HEK293 (cell line): ENCODE results near the gene NRG2.

Experiments
- CTCF ChIA-PET: fragments of 350-600 bp; formaldehyde crosslinking; extraction: SDS; loops from one replicate; lab custom pipeline; 2021; ENCODE audit warnings: antibody characterized with exemption; lab: Yijun Ruan, JAX
- POLR2A ChIA-PET: fragments of 300-600 bp; formaldehyde crosslinking; extraction: SDS; loops from one replicate; lab custom pipeline; 2020; ENCODE audit warnings: antibody characterized with exemption, inconsistent platforms; lab: Yijun Ruan, JAX
- H3K27ac ChIP-seq: fragments of 200-500 bp; sonication (Bioruptor generic); 2 replicates; pipeline ENCODE4 v1.5.1; 2014; ENCODE audit warnings: low read depth, low read length, control low read depth, inconsistent platforms; ENCODE audit errors: extremely low read depth
- H3K36me3 ChIP-seq, 2 experiments: fragments of 200-500 bp in 1 of 2; sonication (Bioruptor generic) in 1 of 2; 1 replicate in 1 of 2; 2 replicates in 1 of 2; pipeline ENCODE4 v1.5.1; 2014 to 2017; ENCODE audit warnings: inconsistent platforms in 2 of 2, low read length in 2 of 2; ENCODE audit not compliant: control insufficient read depth in 2 of 2, insufficient read depth in 1 of 2
- H3K4me1 ChIP-seq: fragments of 200-500 bp; sonication (Bioruptor generic); 2 replicates; pipeline ENCODE4 v1.5.1; 2014; ENCODE audit warnings: mild to moderate bottlenecking, low read length, inconsistent platforms; ENCODE audit not compliant: control insufficient read depth, insufficient read depth
- H3K4me3 ChIP-seq: 2 replicates; pipeline ENCODE4 v1.5.1; 2011; ENCODE audit warnings: low read depth, mild to moderate bottlenecking, control low read depth, low read length, moderate library complexity
- H3K9me3 ChIP-seq: fragments of 200-500 bp; sonication (Bioruptor generic); 2 replicates; pipeline ENCODE4 v1.5.1; 2014; ENCODE audit warnings: low read depth, low read length, inconsistent platforms; ENCODE audit not compliant: control insufficient read depth, insufficient read depth
- EGR2 ChIP-seq: fragments of 450-650 bp; formaldehyde crosslinking; IDR thresholded peaks from 2 replicates; pipeline ENCODE4 v1.5.1; 2016; ENCODE audit warnings: low read depth, missing biosample characterization, missing genetic modification characterization
- FEZF1 ChIP-seq: fragments of 450-650 bp; formaldehyde crosslinking; IDR thresholded peaks from 2 replicates; pipeline ENCODE4 v1.5.1; 2016; ENCODE audit warnings: missing biosample characterization, missing genetic modification characterization
- GLI4 ChIP-seq: fragments of 450-650 bp; formaldehyde crosslinking; IDR thresholded peaks from 2 replicates; pipeline ENCODE4 v1.5.1; 2016; ENCODE audit warnings: missing biosample characterization, missing genetic modification characterization
- KLF17 ChIP-seq: fragments of 450-650 bp; formaldehyde crosslinking; IDR thresholded peaks from 2 replicates; pipeline ENCODE4 v1.5.1; 2016; ENCODE audit warnings: missing biosample characterization, missing genetic modification characterization
- OSR2 ChIP-seq: fragments of 450-650 bp; formaldehyde crosslinking; IDR thresholded peaks from 2 replicates; pipeline ENCODE4 v1.5.1; 2016; ENCODE audit warnings: missing biosample characterization, missing genetic modification characterization
- RBAK ChIP-seq: fragments of 450-650 bp; formaldehyde crosslinking; IDR thresholded peaks from 2 replicates; pipeline ENCODE4 v1.5.1; 2016; ENCODE audit warnings: missing biosample characterization, missing genetic modification characterization
- SCRT1 ChIP-seq: fragments of 450-650 bp; formaldehyde crosslinking; IDR thresholded peaks from 2 replicates; pipeline ENCODE4 v1.5.1; 2016; ENCODE audit warnings: missing biosample characterization, missing genetic modification characterization, borderline replicate concordance
- SCRT2 ChIP-seq: fragments of 450-650 bp; formaldehyde crosslinking; IDR thresholded peaks from 2 replicates; pipeline ENCODE4 v1.5.1; 2016; ENCODE audit warnings: missing biosample characterization, missing genetic modification characterization
- SP7 ChIP-seq: fragments of 450-650 bp; formaldehyde crosslinking; IDR thresholded peaks from 2 replicates; pipeline ENCODE4 v1.5.1; 2016; ENCODE audit warnings: missing biosample characterization, missing genetic modification characterization
- ZBTB7A ChIP-seq: fragments of 450-650 bp; formaldehyde crosslinking; IDR thresholded peaks from 2 replicates; pipeline ENCODE4 v1.5.1; 2016; ENCODE audit warnings: low read depth, missing biosample characterization, missing genetic modification characterization
- ZFP3 ChIP-seq: fragments of 450-650 bp; formaldehyde crosslinking; IDR thresholded peaks from 2 replicates; pipeline ENCODE4 v1.5.1; 2016; ENCODE audit warnings: low read depth, missing biosample characterization, missing genetic modification characterization
- ZFP41 ChIP-seq: fragments of 450-650 bp; formaldehyde crosslinking; IDR thresholded peaks from 2 replicates; pipeline ENCODE4 v1.5.1; 2016; ENCODE audit warnings: missing biosample characterization, missing genetic modification characterization, borderline replicate concordance
- ZNF112 ChIP-seq: fragments of 450-650 bp; formaldehyde crosslinking; IDR thresholded peaks from 2 replicates; pipeline ENCODE4 v1.5.0; 2017; ENCODE audit warnings: missing biosample characterization, missing genetic modification characterization
- ZNF146 ChIP-seq: fragments of 450-650 bp; formaldehyde crosslinking; IDR thresholded peaks from 2 replicates; pipeline ENCODE4 v1.5.1; 2016; ENCODE audit warnings: missing biosample characterization, missing genetic modification characterization
- ZNF157 ChIP-seq: fragments of 450-650 bp; formaldehyde crosslinking; IDR thresholded peaks from 2 replicates; pipeline ENCODE4 v1.5.1; 2016; ENCODE audit warnings: missing biosample characterization, missing genetic modification characterization
- ZNF18 ChIP-seq: fragments of 450-650 bp; formaldehyde crosslinking; IDR thresholded peaks from 2 replicates; pipeline ENCODE4 v1.5.1; 2016; ENCODE audit warnings: missing biosample characterization, missing genetic modification characterization
- ZNF184 ChIP-seq: fragments of 450-650 bp; IDR thresholded peaks from 2 replicates; pipeline ENCODE4 v1.5.1; 2018; ENCODE audit warnings: missing biosample characterization, mild to moderate bottlenecking, missing genetic modification characterization
- ZNF2 ChIP-seq: fragments of 450-650 bp; formaldehyde crosslinking; IDR thresholded peaks from 2 replicates; pipeline ENCODE4 v1.5.1; 2016; ENCODE audit warnings: missing biosample characterization, missing genetic modification characterization
- ZNF239 ChIP-seq: fragments of 450-650 bp; formaldehyde crosslinking; IDR thresholded peaks from 2 replicates; pipeline ENCODE4 v1.5.1; 2016; ENCODE audit warnings: missing biosample characterization, missing genetic modification characterization
- ZNF501 ChIP-seq: fragments of 450-650 bp; formaldehyde crosslinking; IDR thresholded peaks from 2 replicates; pipeline ENCODE4 v1.5.1; 2016; ENCODE audit warnings: missing biosample characterization, missing genetic modification characterization
- ZNF600 ChIP-seq: fragments of 450-650 bp; formaldehyde crosslinking; IDR thresholded peaks from 2 replicates; pipeline ENCODE4 v1.5.1; 2016; ENCODE audit warnings: missing biosample characterization, missing genetic modification characterization
- ZNF624 ChIP-seq: fragments of 450-650 bp; formaldehyde crosslinking; IDR thresholded peaks from 2 replicates; pipeline ENCODE4 v1.5.1; 2017; ENCODE audit warnings: missing biosample characterization, missing genetic modification characterization
- ZNF654 ChIP-seq: fragments of 450-650 bp; formaldehyde crosslinking; IDR thresholded peaks from 2 replicates; pipeline ENCODE4 v1.5.1; 2016; ENCODE audit warnings: low read depth, missing biosample characterization, missing genetic modification characterization
- TF ChIP-seq, protein P1 (sequence below): fragments of 450-650 bp; formaldehyde crosslinking; optimal IDR thresholded peaks from 2 replicates; pipeline ENCODE3; 2016; ENCODE audit warnings: missing biosample characterization, mild to moderate bottlenecking, missing genetic modification characterization

NRG2 gene

DNA sequence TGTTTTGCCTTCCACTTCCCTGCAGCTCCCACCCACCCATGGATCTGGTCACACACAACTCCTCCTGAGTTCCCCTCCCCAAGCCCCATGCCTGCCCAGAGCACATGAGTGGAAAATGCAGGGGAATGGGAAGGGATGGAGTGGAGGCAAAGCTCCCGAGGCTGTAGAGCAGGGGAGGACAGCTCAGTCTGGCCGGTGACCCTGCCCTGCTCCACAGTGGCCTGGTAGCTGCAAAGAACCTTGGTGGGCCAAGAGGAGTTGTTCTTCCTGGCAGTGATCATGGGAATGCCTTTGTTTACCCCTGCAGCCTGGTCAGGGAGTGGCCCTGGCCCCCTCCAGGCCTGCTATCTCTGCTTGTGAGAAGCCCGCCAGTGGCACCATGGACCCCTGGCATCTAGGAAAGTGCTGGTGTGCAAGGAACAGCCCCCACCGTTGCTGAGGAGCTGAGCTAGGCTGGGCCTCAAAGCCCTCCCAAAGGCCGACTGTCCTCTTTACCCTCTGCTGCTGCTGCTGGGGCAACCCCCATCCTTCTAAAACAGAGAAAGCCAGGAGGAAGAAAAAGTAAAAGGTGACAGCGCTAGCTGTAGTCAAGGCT is 187.1 kb downstream of the NRG2 start:
- Histone ChIP-seq H3K27ac (no peak overlapping the region), H3K9me3 (no peaks in the 10 kb centered on the region), H3K4me1 (no peaks in the 10 kb centered on the region), H3K36me3 (peaks cover 0 to 16% of the 10 kb centered on the region in 2 experiments; a peak in 1 of 3 replicates), H3K4me3 (no peak overlapping the region)
- no peak for TF ChIP-seq SP7
- TF ChIP-seq OSR2 (tag by site-specific recombination): no peak
- TF ChIP-seq KLF17: no peak
- no peak for TF ChIP-seq SCRT1
- TF ChIP-seq, protein P1, sequence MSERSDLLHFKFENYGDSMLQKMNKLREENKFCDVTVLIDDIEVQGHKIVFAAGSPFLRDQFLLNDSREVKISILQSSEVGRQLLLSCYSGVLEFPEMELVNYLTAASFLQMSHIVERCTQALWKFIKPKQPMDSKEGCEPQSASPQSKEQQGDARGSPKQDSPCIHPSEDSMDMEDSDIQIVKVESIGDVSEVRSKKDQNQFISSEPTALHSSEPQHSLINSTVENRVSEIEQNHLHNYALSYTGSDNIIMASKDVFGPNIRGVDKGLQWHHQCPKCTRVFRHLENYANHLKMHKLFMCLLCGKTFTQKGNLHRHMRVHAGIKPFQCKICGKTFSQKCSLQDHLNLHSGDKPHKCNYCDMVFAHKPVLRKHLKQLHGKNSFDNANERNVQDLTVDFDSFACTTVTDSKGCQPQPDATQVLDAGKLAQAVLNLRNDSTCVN (tag by site-specific recombination): no peak
- no peak for TF ChIP-seq ZNF112 (tag by site-specific recombination)
- no peak for TF ChIP-seq ZFP3
- no peak for TF ChIP-seq ZNF2
- ChIA-PET CTCF (interaction anchor here (0.6 to 4.3 kb wide), 6 partner anchors 8 to 332 kb away, joined by 3 to 19 read pairs (median 4); no protein-coding TSS in a partner anchor), POLR2A (no interaction called here)

DNA sequence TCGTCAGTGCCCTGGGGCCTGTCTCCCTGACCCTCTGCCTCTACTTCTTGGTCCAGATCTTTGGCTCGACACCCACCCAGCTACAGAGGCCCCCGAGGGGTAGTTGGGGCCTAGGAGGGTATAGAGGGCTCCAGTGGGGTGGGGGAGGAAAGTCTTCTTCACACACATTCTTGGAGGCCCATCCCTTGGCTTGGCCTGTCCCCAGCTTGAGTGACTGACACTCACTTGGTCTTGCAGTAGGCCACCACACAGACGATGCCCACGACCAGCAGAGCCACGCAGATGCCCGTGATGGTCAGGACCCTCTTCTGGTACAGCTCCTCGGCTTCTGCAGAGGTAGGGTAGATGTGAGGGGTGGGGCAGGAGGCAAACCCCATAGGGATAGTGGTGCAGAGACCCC is 187.6 kb downstream of the NRG2 start:
- H3K4me1 ChIP-seq: no peaks in the 10 kb centered on the region
- no peaks in the 10 kb centered on the region for H3K9me3 ChIP-seq
- POLR2A ChIA-PET: no interaction called here
- H3K27ac ChIP-seq: no peak overlapping the region
- TF ChIP-seq ZNF239 (no peak), ZNF18 (tag by site-specific recombination) (no peak), FEZF1 (no peak), ZNF600 (tag by site-specific recombination) (no peak), EGR2 (tag by site-specific recombination) (no peak), ZBTB7A (tag by site-specific recombination) (no peak), ZNF184 (no peak), ZNF654 (no peak), ZFP3 (no peak), RBAK (tag by site-specific recombination) (no peak), GLI4 (tag by site-specific recombination) (no peak), ZNF501 (tag by site-specific recombination) (no peak), SCRT2 (tag by site-specific recombination) (no peak), ZNF146 (tag by site-specific recombination) (no peak), ZFP41 (no peak), ZNF624 (tag by site-specific recombination) (no peak), ZNF157 (tag by site-specific recombination) (no peak)
- peaks cover 0 to 22% of the 10 kb centered on the region in 2 experiments; a peak in 1 of 3 replicates for H3K36me3 ChIP-seq
- H3K4me3 ChIP-seq: no peak overlapping the region
- CTCF ChIA-PET: interaction anchor here (1.2 to 4.3 kb wide), 5 partner anchors 8 to 113 kb away, joined by 4 to 19 read pairs (median 5); no protein-coding TSS in a partner anchor
